ENCODE results near the gene SORCS2. TPM values are rescaled to one million over a fixed set of nuclear protein-coding genes. Genes with fewer than 3 reads are reported as not detected.
A peak's percentile ranks its signal among the peaks of the same experiment; 100 is the strongest.

SORCS2 gene
- total and polyA plus RNA-seq, 2 of the 4 experiments (the other 2 are of a cell fraction) = 0.36 to 0.62 TPM

GRCh38 chr4:7358100-7358735 is 165.9 kb downstream of the SORCS2 start:
- intact Hi-C loops (cut with micrococcal nuclease) (no loop called here), in situ Hi-C loops (cut with MboI; ENCODE audit: low sequenced_read_pairs) (no loop called here), dilution Hi-C loops (cut with HindIII; ENCODE audit: low sequenced_read_pairs, unreplicated experiment) (no loop called here)
- 0 out of 2 replicates have a peak, but pooled peaks cover 2% of the 10 kb centered on the region for H3K4me1 ChIP-seq (ENCODE audit: control insufficient read depth, insufficient read depth, low read length)
- no peak overlapping the region for H3K56ac ChIP-seq (ENCODE audit: extremely low read depth, insufficient read depth, low read length)
- H3K9me3 ChIP-seq (ENCODE audit: control insufficient read depth, insufficient read depth, low read length) = no peaks in the 10 kb centered on the region
- ChIA-PET CTCF (no interaction called here), POLR2A (ENCODE audit: unreplicated experiment) (interaction anchor here (0.7 kb wide), 1 partner anchor 749 kb away, joined by 3 read pairs; no protein-coding TSS in a partner anchor)
- H2AK5ac ChIP-seq (ENCODE audit: low read depth, low read length) = no peak overlapping the region
- H3K4me2 ChIP-seq (ENCODE audit: low read depth, low read length) = no peak overlapping the region
- DNase-seq (peak; percentile 93), ATAC-seq (ENCODE audit: low read depth) (peak; percentile 86)
- H2BK5ac ChIP-seq (ENCODE audit: low read depth, low read length, poor library complexity, severe bottlenecking) = no peak overlapping the region
- H3K36me3 ChIP-seq (ENCODE audit: control insufficient read depth, insufficient read depth, low read length) = no peaks in the 10 kb centered on the region
- no peak overlapping the region for H4K8ac ChIP-seq (ENCODE audit: low read depth in 2 of 2, low read length in 2 of 2)
- no peak overlapping the region for H3K23ac ChIP-seq (ENCODE audit: low read depth, low read length)
- no peak overlapping the region for H2BK120ac ChIP-seq (ENCODE audit: low read depth, low read length)
- no peak overlapping the region for H3K18ac ChIP-seq (ENCODE audit: low read depth, low read length)
- no peak overlapping the region for H3K4ac ChIP-seq (ENCODE audit: low read depth, low read length)
- H3K27ac ChIP-seq (ENCODE audit: insufficient read depth, low read length) = no peak overlapping the region
- no peaks in the 10 kb centered on the region; the same call in 1 of the 2 replicates for H4K20me1 ChIP-seq (ENCODE audit: insufficient read depth, low read length)
- no peak overlapping the region for H3K14ac ChIP-seq (replicated peaks; ENCODE audit: low read depth, low read length)
- no peak overlapping the region for H4K5ac ChIP-seq (ENCODE audit: low read depth, low read length)
- WGBS, 2 experiments (ENCODE audit: extremely low coverage in 2 of 2, insufficient read length in 1 of 2) = 25% methylated on average over 4 of the region's 11 CpGs; no CpG with 5 or more reads in 1 of the 2 experiments
- no TSS peak for BruUV-seq (replicated peaks)
- no peak overlapping the region for H2AK9ac ChIP-seq (replicated peaks; ENCODE audit: low read depth, low read length, poor library complexity)
- H3K4me3 ChIP-seq (ENCODE audit: insufficient read depth, low read depth, low read length) = no peak overlapping the region
- H4K91ac ChIP-seq (ENCODE audit: insufficient read depth, low read depth, low read length) = no peak overlapping the region
- no peak overlapping the region for H2BK15ac ChIP-seq (ENCODE audit: low read depth, low read length)
- no peaks in the 10 kb centered on the region for H3K79me1 ChIP-seq (ENCODE audit: low read depth in 1 of 2, low read length in 2 of 2)
- peaks cover 18% of the 10 kb centered on the region; the same call in 1 of the 2 replicates for H3K27me3 ChIP-seq (ENCODE audit: control insufficient read depth, insufficient read depth, low read length)
- H3K9ac ChIP-seq (ENCODE audit: low read depth, low read length) = no peak overlapping the region
- no peak overlapping the region for H2BK20ac ChIP-seq (ENCODE audit: low read depth, low read length)
- no peak overlapping the region for H2AFZ ChIP-seq (replicated peaks; ENCODE audit: low read length, poor library complexity)
- no peaks in the 10 kb centered on the region for H3K9me1 ChIP-seq (ENCODE audit: insufficient read depth, low read length)
- TF ChIP-seq POLR2A (IDR thresholded peaks at IDR 0.05; ENCODE audit: low read depth, low read length) = no peak
- peak; percentile 45 for TF ChIP-seq RCOR1 (IDR thresholded peaks at IDR 0.05; ENCODE audit: insufficient replicate concordance, low read length)
- TF ChIP-seq CTCF (conservative IDR thresholded peaks at IDR 0.05; ENCODE audit: low read depth, low read length) = no peak
- TF ChIP-seq RFX5 (IDR thresholded peaks at IDR 0.05; ENCODE audit: low read depth, low read length) = no peak
- no peak for TF ChIP-seq MAFK (IDR thresholded peaks at IDR 0.05; ENCODE audit: low read depth, low read length)
- TF ChIP-seq SMC3 (IDR thresholded peaks at IDR 0.05; ENCODE audit: low read depth, low read length) = no peak
- TF ChIP-seq MAZ (IDR thresholded peaks at IDR 0.05; ENCODE audit: borderline replicate concordance, low read depth, low read length) = no peak
- no peak for TF ChIP-seq NFE2L2 (IDR thresholded peaks at IDR 0.05; ENCODE audit: low read depth, low read length)
- peak; percentile 66; the same call in 1 of the 2 replicates for TF ChIP-seq FOS (IDR thresholded peaks at IDR 0.05; ENCODE audit: low read depth, low read length)
- peak; percentile 50; the same call in 1 of the 2 replicates for TF ChIP-seq CEBPB (IDR thresholded peaks at IDR 0.05; ENCODE audit: low read depth, low read length)
- TF ChIP-seq CHD1 (IDR thresholded peaks at IDR 0.05; ENCODE audit: low read depth, low read length) = no peak
- peak; percentile 89; the same call in 1 of the 2 replicates for TF ChIP-seq USF2 (IDR thresholded peaks at IDR 0.05; ENCODE audit: low read depth, low read length)
- TF ChIP-seq ELK1 (IDR thresholded peaks at IDR 0.05; ENCODE audit: borderline replicate concordance, low read depth, low read length) = no peak
- peak; percentile 94 for TF ChIP-seq BHLHE40 (IDR thresholded peaks at IDR 0.05; ENCODE audit: low read depth, low read length)
- TF ChIP-seq RAD21 (IDR thresholded peaks at IDR 0.05; ENCODE audit: low read length) = no peak
